ENCODE results near the gene MSH5. TPM values are rescaled to one million over a fixed set of nuclear protein-coding genes. Genes with fewer than 3 reads are reported as not detected.

Gene MSH5
- total and polyA plus RNA-seq, 2 of the 13 experiments (the other 11 are each of a cell fraction or from before 2014, with no cell fraction given): 10.2 to 38.7 TPM

DNA sequence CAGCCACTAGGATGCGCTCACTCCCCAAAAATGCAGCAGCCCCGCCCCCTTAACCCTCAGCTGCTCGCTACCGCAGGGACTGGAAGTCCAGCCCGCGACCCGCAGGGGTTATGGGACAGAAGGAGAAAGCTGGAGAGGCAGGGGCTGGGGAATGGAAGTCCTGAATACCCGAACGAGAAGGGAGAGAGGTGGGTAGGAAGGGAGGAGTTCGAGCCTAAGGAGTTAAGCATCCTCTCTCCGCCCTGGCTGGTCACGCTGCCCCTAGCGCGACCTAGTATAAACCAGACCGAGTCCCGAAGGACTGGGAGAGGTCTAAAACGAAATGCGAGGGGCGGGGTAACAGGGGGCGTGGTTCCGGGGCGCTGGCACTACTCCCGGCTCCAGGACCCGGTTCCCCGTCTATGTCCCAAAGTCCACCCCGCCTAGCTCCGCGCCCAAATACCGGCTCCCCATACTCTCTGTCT, 10.3 kb upstream of the MSH5 start (continued):
- TF ChIP-seq RBFOX2 (IDR thresholded peaks at IDR 0.05; ENCODE audit: low read depth, low read length): no peak
- 0 out of 2 replicates have a peak, but pooled peaks have one; percentile 36 for TF ChIP-seq HNF4G (IDR thresholded peaks at IDR 0.05; ENCODE audit: borderline replicate concordance, low read depth, low read length)
- TF ChIP-seq HNF4G (CRISPR knock-in tag; IDR thresholded peaks at IDR 0.05; ENCODE audit: borderline replicate concordance, low read depth): no peak
- no peak; the same call in 1 of the 2 replicates for TF ChIP-seq ZC3H4 (CRISPR knock-in tag; IDR thresholded peaks at IDR 0.05; ENCODE audit: borderline replicate concordance)
- TF ChIP-seq, protein P1, sequence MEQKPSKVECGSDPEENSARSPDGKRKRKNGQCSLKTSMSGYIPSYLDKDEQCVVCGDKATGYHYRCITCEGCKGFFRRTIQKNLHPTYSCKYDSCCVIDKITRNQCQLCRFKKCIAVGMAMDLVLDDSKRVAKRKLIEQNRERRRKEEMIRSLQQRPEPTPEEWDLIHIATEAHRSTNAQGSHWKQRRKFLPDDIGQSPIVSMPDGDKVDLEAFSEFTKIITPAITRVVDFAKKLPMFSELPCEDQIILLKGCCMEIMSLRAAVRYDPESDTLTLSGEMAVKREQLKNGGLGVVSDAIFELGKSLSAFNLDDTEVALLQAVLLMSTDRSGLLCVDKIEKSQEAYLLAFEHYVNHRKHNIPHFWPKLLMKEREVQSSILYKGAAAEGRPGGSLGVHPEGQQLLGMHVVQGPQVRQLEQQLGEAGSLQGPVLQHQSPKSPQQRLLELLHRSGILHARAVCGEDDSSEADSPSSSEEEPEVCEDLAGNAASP (CRISPR knock-in tag; IDR thresholded peaks at IDR 0.05; ENCODE audit: borderline replicate concordance): peak; percentile 57; the same call in 1 of the 2 replicates
- TF ChIP-seq SNRNP70 (IDR thresholded peaks at IDR 0.05; ENCODE audit: low read depth, low read length): no peak
- TF ChIP-seq ZBTB7A (CRISPR knock-in tag; IDR thresholded peaks at IDR 0.05): peak; percentile 80
- no peak for TF ChIP-seq ZNF781 (CRISPR knock-in tag; IDR thresholded peaks at IDR 0.05; ENCODE audit: borderline replicate concordance, not compliant biosample characterization)
- TF ChIP-seq ZNF383 (CRISPR knock-in tag; IDR thresholded peaks at IDR 0.05; ENCODE audit: borderline replicate concordance): no peak
- TF ChIP-seq MIER3 (CRISPR knock-in tag; IDR thresholded peaks at IDR 0.05; ENCODE audit: borderline replicate concordance): peak; percentile 81
- no peak for TF ChIP-seq ZNF510 (CRISPR knock-in tag; IDR thresholded peaks at IDR 0.05; ENCODE audit: low read depth)
- peak; percentile 75; the same call in 1 of the 2 replicates for TF ChIP-seq RFXAP (CRISPR knock-in tag; IDR thresholded peaks at IDR 0.05; ENCODE audit: borderline replicate concordance)
- TF ChIP-seq MEF2D (CRISPR knock-in tag; IDR thresholded peaks at IDR 0.05): 0 out of 2 replicates have a peak, but pooled peaks have one; percentile 11
- no peak; the same call in 1 of the 2 replicates for TF ChIP-seq ZNF569 (CRISPR knock-in tag; IDR thresholded peaks at IDR 0.05; ENCODE audit: borderline replicate concordance)
- TF ChIP-seq ZBTB1 (CRISPR knock-in tag; IDR thresholded peaks at IDR 0.05; ENCODE audit: borderline replicate concordance): no peak
- TF ChIP-seq ONECUT2 (CRISPR knock-in tag; IDR thresholded peaks at IDR 0.05): no peak
- TF ChIP-seq, protein P2, sequence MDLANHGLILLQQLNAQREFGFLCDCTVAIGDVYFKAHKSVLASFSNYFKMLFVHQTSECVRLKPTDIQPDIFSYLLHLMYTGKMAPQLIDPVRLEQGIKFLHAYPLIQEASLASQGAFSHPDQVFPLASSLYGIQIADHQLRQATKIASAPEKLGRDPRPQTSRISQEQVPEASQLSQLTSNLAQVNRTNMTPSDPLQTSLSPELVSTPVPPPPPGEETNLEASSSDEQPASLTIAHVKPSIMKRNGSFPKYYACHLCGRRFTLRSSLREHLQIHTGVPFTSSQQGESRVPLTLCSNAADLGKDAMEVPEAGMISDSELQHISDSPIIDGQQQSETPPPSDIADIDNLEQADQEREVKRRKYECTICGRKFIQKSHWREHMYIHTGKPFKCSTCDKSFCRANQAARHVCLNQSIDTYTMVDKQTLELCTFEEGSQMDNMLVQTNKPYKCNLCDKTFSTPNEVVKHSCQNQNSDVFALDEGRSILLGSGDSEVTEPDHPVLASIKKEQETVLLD (CRISPR knock-in tag; IDR thresholded peaks at IDR 0.05; ENCODE audit: low read depth): peak; percentile 54
- no peak for TF ChIP-seq ZNF570 (CRISPR knock-in tag; IDR thresholded peaks at IDR 0.05; ENCODE audit: borderline replicate concordance)
- TF ChIP-seq YEATS4 (CRISPR knock-in tag; IDR thresholded peaks at IDR 0.05; ENCODE audit: borderline replicate concordance): peak; percentile 73
- TF ChIP-seq KDM1A (CRISPR knock-in tag; IDR thresholded peaks at IDR 0.05): no peak
- no peak for TF ChIP-seq FOXM1 (CRISPR knock-in tag; IDR thresholded peaks at IDR 0.05)
- peak; percentile 65; the same call in 1 of the 2 replicates for TF ChIP-seq RXRB (CRISPR knock-in tag; IDR thresholded peaks at IDR 0.05; ENCODE audit: borderline replicate concordance)
- peak; percentile 78 for TF ChIP-seq ZNF224 (CRISPR knock-in tag; IDR thresholded peaks at IDR 0.05)
- TF ChIP-seq ELF3 (CRISPR knock-in tag; IDR thresholded peaks at IDR 0.05): no peak; the same call in 1 of the 2 replicates
- TF ChIP-seq, protein P3, sequence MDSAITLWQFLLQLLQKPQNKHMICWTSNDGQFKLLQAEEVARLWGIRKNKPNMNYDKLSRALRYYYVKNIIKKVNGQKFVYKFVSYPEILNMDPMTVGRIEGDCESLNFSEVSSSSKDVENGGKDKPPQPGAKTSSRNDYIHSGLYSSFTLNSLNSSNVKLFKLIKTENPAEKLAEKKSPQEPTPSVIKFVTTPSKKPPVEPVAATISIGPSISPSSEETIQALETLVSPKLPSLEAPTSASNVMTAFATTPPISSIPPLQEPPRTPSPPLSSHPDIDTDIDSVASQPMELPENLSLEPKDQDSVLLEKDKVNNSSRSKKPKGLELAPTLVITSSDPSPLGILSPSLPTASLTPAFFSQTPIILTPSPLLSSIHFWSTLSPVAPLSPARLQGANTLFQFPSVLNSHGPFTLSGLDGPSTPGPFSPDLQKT (CRISPR knock-in tag; IDR thresholded peaks at IDR 0.05; ENCODE audit: borderline replicate concordance): no peak
- TF ChIP-seq, protein P4, sequence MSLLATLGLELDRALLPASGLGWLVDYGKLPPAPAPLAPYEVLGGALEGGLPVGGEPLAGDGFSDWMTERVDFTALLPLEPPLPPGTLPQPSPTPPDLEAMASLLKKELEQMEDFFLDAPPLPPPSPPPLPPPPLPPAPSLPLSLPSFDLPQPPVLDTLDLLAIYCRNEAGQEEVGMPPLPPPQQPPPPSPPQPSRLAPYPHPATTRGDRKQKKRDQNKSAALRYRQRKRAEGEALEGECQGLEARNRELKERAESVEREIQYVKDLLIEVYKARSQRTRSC (CRISPR knock-in tag; IDR thresholded peaks at IDR 0.05; ENCODE audit: low read depth): no peak
- no peak for TF ChIP-seq FOXK2 (IDR thresholded peaks at IDR 0.05)
- TF ChIP-seq KLF13 (CRISPR knock-in tag; IDR thresholded peaks at IDR 0.05): peak; percentile 76; the same call in 1 of the 2 replicates

Measured in HepG2 (cell line).